Right renal pelvis (tissue), 4 donors: ENCODE results near the gene PHF21A. TPM values are rescaled to one million over a fixed set of nuclear protein-coding genes. Genes with fewer than 3 reads are reported as not detected.

ENCODE experiments used
- DNase-seq, 4 donors: peaks; one replicate each; pipeline ENCODE4 v3.0.0-alpha.2; 2013; ENCODE audit warnings: low read depth in 4 of 4, low spot score in 3 of 4, missing footprints in 1 of 4
- polyA plus RNA-seq, 4 donors: library from polyadenylated mRNA; unstranded; fragments of 120-200 nt; gene quantifications; one replicate each; pipeline ENCODE4 v1.2.1, GENCODE V29; 2013; ENCODE audit not compliant: insufficient read length in 4 of 4

The PHF21A gene
- polyA plus RNA-seq, 4 donors: 41.5 to 52.2 (median 49.9) TPM

GRCh38 chr11:46099963-46100316, 21.3 kb downstream of the PHF21A start:
- DNase-seq: no peak

- DNase-seq: no peak
These were observed 30.9 kb downstream of the PHF21A start for GRCh38 chr11:46090375-46090774.

- DNase-seq: no peak
These were observed 41.6 kb downstream of the PHF21A start for GRCh38 chr11:46079662-46080061.

GRCh38 chr11:46075928-46076327, 45.3 kb downstream of the PHF21A start:
- DNase-seq: no peak

GRCh38 chr11:46075168-46075567, 46.1 kb downstream of the PHF21A start:
- DNase-seq: no peak

GRCh38 chr11:46073632-46074031, 47.6 kb downstream of the PHF21A start:
- no peak for DNase-seq

GRCh38 chr11:46072172-46072964, 48.9 kb downstream of the PHF21A start:
- no peak for DNase-seq

- no peak for DNase-seq
These were observed 50.2 kb downstream of the PHF21A start for GRCh38 chr11:46071091-46071490.

GRCh38 chr11:46069595-46069994, 51.7 kb downstream of the PHF21A start:
- no peak for DNase-seq

GRCh38 chr11:46066335-46066734, 54.9 kb downstream of the PHF21A start:
- DNase-seq: no peak

- no peak for DNase-seq
These were observed 55.6 kb downstream of the PHF21A start for GRCh38 chr11:46065681-46066080.

- DNase-seq: no peak
These were observed 57.0 kb downstream of the PHF21A start for GRCh38 chr11:46064221-46064620.

GRCh38 chr11:46063138-46063537, 58.1 kb downstream of the PHF21A start:
- no peak for DNase-seq

- DNase-seq: no peak
These were observed 61.2 kb downstream of the PHF21A start for GRCh38 chr11:46060013-46060412.

- no peak for DNase-seq
These were observed 63.8 kb downstream of the PHF21A start for GRCh38 chr11:46057489-46057888.

GRCh38 chr11:46055371-46055770, 65.9 kb downstream of the PHF21A start:
- no peak for DNase-seq

- no peak for DNase-seq
These were observed 70.2 kb downstream of the PHF21A start for GRCh38 chr11:46051102-46051501.

GRCh38 chr11:46050662-46051061, 70.6 kb downstream of the PHF21A start:
- no peak for DNase-seq

- DNase-seq: peak; percentile 8 to 33 (median 20)
These were observed 71.2 kb downstream of the PHF21A start for GRCh38 chr11:46050003-46050461.

- no peak for DNase-seq
These were observed 71.8 kb downstream of the PHF21A start for GRCh38 chr11:46049325-46049897.

- no peak for DNase-seq
These were observed 73.1 kb downstream of the PHF21A start for GRCh38 chr11:46048198-46048597.

GRCh38 chr11:46047520-46047919, 73.7 kb downstream of the PHF21A start:
- no peak for DNase-seq
